Esophagus squamous epithelium (tissue), 5 donors: ENCODE results near the gene ACER2. TPM values are rescaled to one million over a fixed set of nuclear protein-coding genes. Genes with fewer than 3 reads are reported as not detected.
A peak's percentile ranks its signal among the peaks of the same experiment; 100 is the strongest.

ENCODE experiments used
- DNase-seq: peaks from one replicate; lab custom pipeline; 2025; lab: John Stamatoyannopoulos, UW
- H3K27ac ChIP-seq, 4 donors: fragments of 200-600 bp; sonication (generic); one replicate each; pipeline ENCODE4 v1.5.1; 2016 to 2019; ENCODE audit warnings: mild to moderate bottlenecking in 1 of 4
- H3K27me3 ChIP-seq, 4 donors: fragments of 200-600 bp; sonication (generic); 1 replicate in 3 of 4; 2 replicates in 1 of 4; pipeline versions ENCODE4 v1.5.1 to v1.6.0; 2017 to 2021; ENCODE audit warnings: antibody characterized with exemption in 1 of 4
- H3K36me3 ChIP-seq, 3 donors: fragments of 200-600 bp; sonication (generic); one replicate each; pipeline ENCODE4 v1.5.1; 2016 to 2019
- H3K4me1 ChIP-seq, 3 donors: fragments of 200-600 bp; sonication (generic); one replicate each; pipeline ENCODE4 v1.5.1; 2017 to 2019
- H3K4me3 ChIP-seq, 4 donors: fragments of 200-600 bp; sonication (generic); 1 replicate in 3 of 4; 2 replicates in 1 of 4; pipeline ENCODE4 v1.5.1; 2016 to 2019; ENCODE audit warnings: mild to moderate bottlenecking in 2 of 4, moderate library complexity in 1 of 4
- H3K9me3 ChIP-seq, 3 donors: fragments of 200-600 bp; sonication (generic); one replicate each; pipeline ENCODE4 v1.5.1; 2016 to 2019
- POLR2A ChIP-seq, 4 donors: fragments of 450-650 bp; IDR thresholded peaks; one replicate each; pipeline ENCODE4 v1.6.1; 2017; ENCODE audit warnings: antibody characterized with exemption in 4 of 4, mild to moderate bottlenecking in 4 of 4, moderate library complexity in 3 of 4
- WGBS, 2 donors: methylation state at CpG; one replicate each; pipeline ENCODE4 v1.1.5; 2018; 5-methylcytosine and 5-hydroxymethylcytosine counted together
- intact Hi-C: fragments of 100-400 bp; cut with DNase I; formaldehyde crosslinking; loops from one replicate; pipeline ENCODE4 v1.15.0; 2022
- total RNA-seq, 4 donors: library from RNA; depleted of rRNA; stranded (reverse); fragments of >200 nt; gene quantifications; one replicate each; pipeline ENCODE4 v1.1.0, GENCODE V29; 2016
- TF ChIP-seq, protein P1 (sequence below), 6 experiments: fragments of 450-650 bp in 4 of 6; fragments of 200-600 bp in 2 of 6; sonication (generic) in 2 of 6; IDR thresholded peaks; one replicate each; pipeline ENCODE4 v1.5.1; 2016 to 2019; ENCODE audit warnings: antibody characterized with exemption in 6 of 6, mild to moderate bottlenecking in 4 of 6, moderate library complexity in 4 of 6
- donor health status: DM: yes; HTN: yes; CAD: no.

Gene ACER2
- total RNA-seq, 4 donors from 2014 or later, result 3.6 to 5.0 (median 3.8) TPM

DNA sequence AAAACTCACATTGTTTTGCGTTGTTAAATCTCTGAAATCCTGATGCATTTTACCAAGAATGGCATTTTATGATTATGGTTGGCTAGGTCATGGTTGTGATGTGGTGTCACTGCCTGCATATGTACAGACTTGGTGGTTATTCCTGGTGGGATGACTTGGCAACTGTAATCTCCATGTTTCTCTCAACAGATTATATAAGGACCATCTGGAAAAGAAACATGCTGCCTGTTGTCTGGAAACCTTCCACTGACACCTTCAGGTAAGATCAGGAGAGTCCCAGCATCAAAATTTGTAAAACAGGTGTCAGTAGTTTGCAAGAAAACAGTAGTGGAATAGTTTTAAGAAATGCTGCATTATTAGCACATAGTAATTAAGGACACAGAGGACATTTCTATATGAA, 3.0 kb upstream of the ACER2 start:
- Histone ChIP-seq H3K4me3 (no peak overlapping the region), H3K27me3 (no peaks in the 10 kb centered on the region), H3K9me3 (no peaks in the 10 kb centered on the region), H3K27ac (no peak overlapping the region), H3K4me1 (peaks cover 8 to 42% (median 14%) of the 10 kb centered on the region in 3 donors), H3K36me3 (no peaks in the 10 kb centered on the region)
- intact Hi-C loops, result no loop called here
- no peak for TF ChIP-seq POLR2A (IDR thresholded peaks at IDR 0.05)
- TF ChIP-seq, protein P1, sequence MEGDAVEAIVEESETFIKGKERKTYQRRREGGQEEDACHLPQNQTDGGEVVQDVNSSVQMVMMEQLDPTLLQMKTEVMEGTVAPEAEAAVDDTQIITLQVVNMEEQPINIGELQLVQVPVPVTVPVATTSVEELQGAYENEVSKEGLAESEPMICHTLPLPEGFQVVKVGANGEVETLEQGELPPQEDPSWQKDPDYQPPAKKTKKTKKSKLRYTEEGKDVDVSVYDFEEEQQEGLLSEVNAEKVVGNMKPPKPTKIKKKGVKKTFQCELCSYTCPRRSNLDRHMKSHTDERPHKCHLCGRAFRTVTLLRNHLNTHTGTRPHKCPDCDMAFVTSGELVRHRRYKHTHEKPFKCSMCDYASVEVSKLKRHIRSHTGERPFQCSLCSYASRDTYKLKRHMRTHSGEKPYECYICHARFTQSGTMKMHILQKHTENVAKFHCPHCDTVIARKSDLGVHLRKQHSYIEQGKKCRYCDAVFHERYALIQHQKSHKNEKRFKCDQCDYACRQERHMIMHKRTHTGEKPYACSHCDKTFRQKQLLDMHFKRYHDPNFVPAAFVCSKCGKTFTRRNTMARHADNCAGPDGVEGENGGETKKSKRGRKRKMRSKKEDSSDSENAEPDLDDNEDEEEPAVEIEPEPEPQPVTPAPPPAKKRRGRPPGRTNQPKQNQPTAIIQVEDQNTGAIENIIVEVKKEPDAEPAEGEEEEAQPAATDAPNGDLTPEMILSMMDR (IDR thresholded peaks at IDR 0.05), result no peak
- no peak for DNase-seq
- 92 to 95% methylated on average over 1 of the region's 1 CpG for WGBS, 2 donors

DNA sequence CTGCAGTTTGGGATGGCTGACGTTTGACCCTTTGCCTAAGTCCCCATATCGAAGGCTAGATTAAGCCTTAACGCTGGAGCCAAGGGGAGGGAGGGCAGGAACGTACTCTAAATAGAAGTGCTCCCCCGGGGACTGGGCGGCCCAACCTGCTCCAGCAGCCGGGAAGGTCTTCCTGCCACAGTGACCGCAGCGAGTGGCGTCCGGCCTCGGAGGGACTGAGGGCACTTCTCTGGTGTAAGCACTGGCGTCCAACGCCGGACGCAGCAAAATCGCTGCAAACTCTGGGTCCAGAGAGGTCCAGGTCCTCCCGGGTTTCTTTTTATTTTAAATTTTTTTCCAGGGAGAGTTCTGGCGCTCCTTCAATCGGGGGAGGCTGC, 505 bp upstream of the ACER2 start:
- H3K9me3 ChIP-seq, result no peaks in the 10 kb centered on the region
- WGBS, 2 donors, result 12 to 25% methylated on average over 8 to 11 of the region's 20 CpGs
- no peak for TF ChIP-seq POLR2A (IDR thresholded peaks at IDR 0.05)
- TF ChIP-seq, protein P1 (IDR thresholded peaks at IDR 0.05), result no peak
- peak overlapping the region; percentile 71 to 91 (median 88) for H3K27ac ChIP-seq
- no peaks in the 10 kb centered on the region for H3K36me3 ChIP-seq
- intact Hi-C loops, result no loop called here
- peak; percentile 31 for DNase-seq
- H3K4me1 ChIP-seq, result peaks cover 8 to 42% (median 14%) of the 10 kb centered on the region in 3 donors
- H3K4me3 ChIP-seq, result peak overlapping the region; percentile 67 to 92 (median 88)
- no peaks in the 10 kb centered on the region for H3K27me3 ChIP-seq

DNA sequence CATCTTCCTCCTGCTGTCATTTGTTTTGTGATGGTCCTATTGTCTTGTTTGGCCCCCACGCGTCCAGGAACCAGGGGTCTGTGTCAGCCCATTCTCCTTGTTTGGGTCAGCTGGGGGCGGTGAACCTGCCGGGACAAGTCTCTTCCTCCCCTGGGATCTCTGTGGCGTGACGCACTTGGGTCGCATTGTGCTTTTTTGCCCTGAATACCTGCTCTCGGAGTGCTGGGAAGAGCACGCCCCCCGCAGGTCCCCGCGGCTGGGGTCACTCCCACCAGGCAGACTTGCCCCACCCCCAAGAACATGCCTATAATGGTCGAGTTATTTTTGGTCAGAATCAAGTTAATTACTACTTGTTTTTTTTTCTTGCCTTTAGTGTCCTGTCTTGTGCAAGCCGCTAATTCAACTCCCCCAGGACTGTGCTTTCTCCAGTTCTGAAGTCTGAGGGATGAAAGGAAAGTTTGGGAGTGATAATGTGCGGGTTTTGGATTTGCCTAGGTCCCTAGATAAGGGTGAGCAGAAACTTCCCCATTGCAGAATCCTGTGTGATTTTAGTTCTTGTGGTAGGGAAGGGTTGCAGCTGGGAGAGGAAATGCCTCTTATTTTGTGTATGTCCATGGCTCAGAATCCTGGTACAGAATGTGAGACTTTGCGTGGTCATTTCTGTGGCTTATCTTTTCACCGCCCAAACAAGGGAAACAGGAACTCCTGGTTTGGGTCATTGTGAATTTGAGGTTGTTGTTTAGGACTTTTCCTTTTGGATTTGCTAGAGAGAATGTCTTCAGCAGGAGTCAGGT, 789 bp downstream of the ACER2 start:
- Histone ChIP-seq H3K27ac (peak overlapping the region; percentile 71 to 91 (median 88)), H3K4me3 (peak overlapping the region; percentile 67 to 92 (median 88)), H3K36me3 (no peaks in the 10 kb centered on the region), H3K9me3 (no peaks in the 10 kb centered on the region), H3K27me3 (no peaks in the 10 kb centered on the region), H3K4me1 (peaks cover 5 to 32% (median 14%) of the 10 kb centered on the region in 3 donors)
- intact Hi-C loops, result no loop called here
- WGBS, 2 donors, result 3 to 4% methylated on average over 15 to 17 of the region's 17 CpGs
- DNase-seq, result no peak
- TF ChIP-seq, protein P1 (IDR thresholded peaks at IDR 0.05), result no peak
- TF ChIP-seq POLR2A (IDR thresholded peaks at IDR 0.05), result no peak

DNA sequence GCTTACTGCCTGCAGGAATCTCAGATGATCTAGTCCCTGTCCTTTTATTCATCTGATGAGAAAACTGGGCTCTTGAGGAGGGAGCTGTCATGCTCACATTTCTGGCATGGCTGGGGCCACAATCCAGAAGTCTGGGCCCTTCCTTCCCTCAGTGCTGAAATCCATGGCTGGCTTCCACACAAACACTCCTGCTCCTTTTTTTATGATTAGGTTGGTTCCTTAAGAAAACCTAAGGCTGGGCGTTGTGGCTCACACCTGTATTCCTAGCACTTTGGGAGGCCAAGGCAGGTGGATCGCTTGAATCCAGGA, 1.3 kb downstream of the ACER2 start:
- Histone ChIP-seq H3K36me3 (no peaks in the 10 kb centered on the region), H3K4me3 (peak overlapping the region in 2 of 4 donors; percentile 67 to 92), H3K27me3 (no peaks in the 10 kb centered on the region), H3K9me3 (no peaks in the 10 kb centered on the region), H3K4me1 (peaks cover 5 to 27% (median 14%) of the 10 kb centered on the region in 3 donors), H3K27ac (no peak overlapping the region)
- intact Hi-C loops, result no loop called here
- no peak for DNase-seq
- TF ChIP-seq, protein P1 (IDR thresholded peaks at IDR 0.05), result no peak
- no peak for TF ChIP-seq POLR2A (IDR thresholded peaks at IDR 0.05)
- 89 to 100% methylated on average over 2 of the region's 2 CpGs for WGBS, 2 donors

DNA sequence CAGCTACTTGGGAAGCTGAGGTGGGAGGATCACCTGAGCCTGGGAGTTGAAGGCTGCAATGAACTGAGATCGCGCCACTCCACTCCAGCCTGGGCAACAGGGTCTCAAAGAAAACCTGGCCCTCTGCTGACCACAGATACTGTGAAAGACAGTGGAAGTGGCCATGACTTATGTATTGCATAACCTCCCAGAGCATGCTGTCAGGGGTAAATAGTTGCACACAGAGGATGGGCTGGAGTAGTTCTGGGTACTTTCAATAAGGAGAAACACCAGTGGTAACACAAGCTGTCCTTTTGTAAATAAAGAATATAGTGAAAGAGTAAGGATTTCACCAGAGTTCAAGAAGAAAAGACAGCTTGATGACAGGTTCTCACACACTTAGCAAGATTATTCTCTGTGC, 1.8 kb downstream of the ACER2 start:
- Histone ChIP-seq H3K9me3 (no peaks in the 10 kb centered on the region), H3K27me3 (no peaks in the 10 kb centered on the region), H3K4me1 (peaks cover 5 to 24% (median 14%) of the 10 kb centered on the region in 3 donors), H3K4me3 (no peak overlapping the region), H3K27ac (no peak overlapping the region), H3K36me3 (no peaks in the 10 kb centered on the region)
- no peak for TF ChIP-seq POLR2A (IDR thresholded peaks at IDR 0.05)
- TF ChIP-seq, protein P1 (IDR thresholded peaks at IDR 0.05), result no peak
- 100% methylated on average over 2 of the region's 2 CpGs; no CpG with 5 or more reads in 1 of the 2 donors for WGBS, 2 donors
- DNase-seq, result no peak
- intact Hi-C loops, result no loop called here
